KG1 (cell line): ENCODE measurements around the gene PIP.
"Not testable (repeated sequence)": the region's sequence is repeated elsewhere in the genome, so short reads cannot be mapped to it uniquely, and the experiment has no call there.

Experiments used
- DNase-seq: peaks from one replicate; lab custom pipeline; 2025; lab: John Stamatoyannopoulos, UW

The PIP gene

GRCh38 chr7:143131781-143132180 lies at the start of gene PIP:
PIP (plus strand) TSS chr7:143132077; CDS start chr7:143132117, 40 bp downstream.
- no peak for DNase-seq

- no peak for DNase-seq
These were observed 46.8 kb upstream of the PIP start for GRCh38 chr7:143085109-143085508.

- not testable (repeated sequence) for DNase-seq
These were observed 46.3 kb upstream of the PIP start for GRCh38 chr7:143085610-143086009.

- DNase-seq: not testable (repeated sequence)
These were observed 43.2 kb upstream of the PIP start for GRCh38 chr7:143088549-143089231.

GRCh38 chr7:143096146-143096545 lies 35.7 kb upstream of the PIP start:
- DNase-seq: no peak

- not testable (repeated sequence) for DNase-seq
These were observed 32.3 kb upstream of the PIP start for GRCh38 chr7:143099579-143099978.

- no peak for DNase-seq
These were observed 27.1 kb upstream of the PIP start for GRCh38 chr7:143104759-143105158.

GRCh38 chr7:143108019-143108418 lies 23.9 kb upstream of the PIP start:
- DNase-seq: not testable (repeated sequence)

- DNase-seq: no peak
These were observed 14.5 kb upstream of the PIP start for GRCh38 chr7:143117395-143117794.

GRCh38 chr7:143120691-143121405 lies 11.0 kb upstream of the PIP start:
- no peak for DNase-seq

- DNase-seq: not testable (repeated sequence)
These were observed 8.6 kb upstream of the PIP start for GRCh38 chr7:143123326-143123725.

- no peak for DNase-seq
These were observed 5.7 kb upstream of the PIP start for GRCh38 chr7:143126146-143126545.

- no peak for DNase-seq
These were observed 2.8 kb upstream of the PIP start for GRCh38 chr7:143129051-143129450.

GRCh38 chr7:143129477-143129876 lies 2.4 kb upstream of the PIP start:
- no peak for DNase-seq

GRCh38 chr7:143130541-143130940 lies 1.3 kb upstream of the PIP start:
- no peak for DNase-seq

- no peak for DNase-seq
These were observed 15.2 kb downstream of the PIP start for GRCh38 chr7:143147070-143147469.

- DNase-seq: no peak
These were observed 16.2 kb downstream of the PIP start for GRCh38 chr7:143148050-143148449.

- DNase-seq: no peak
These were observed 16.8 kb downstream of the PIP start for GRCh38 chr7:143148651-143149050.

- DNase-seq: not testable (repeated sequence)
These were observed 18.8 kb downstream of the PIP start for GRCh38 chr7:143150696-143151095.

- not testable (repeated sequence) for DNase-seq
These were observed 26.7 kb downstream of the PIP start for GRCh38 chr7:143158617-143159016.

- no peak for DNase-seq
These were observed 39.8 kb downstream of the PIP start for GRCh38 chr7:143171697-143172096.

- DNase-seq: no peak
These were observed 40.5 kb downstream of the PIP start for GRCh38 chr7:143172354-143172753.

- DNase-seq: no peak
These were observed 44.3 kb downstream of the PIP start for GRCh38 chr7:143176128-143176527.
